Measurements from ENCODE around the gene SLC2A11. TPM values are rescaled to one million over a fixed set of nuclear protein-coding genes. Genes with fewer than 3 reads are reported as not detected.
"Not testable (repeated sequence)": the region's sequence is repeated elsewhere in the genome, so short reads cannot be mapped to it uniquely, and the experiment has no call there.

Gene SLC2A11
- total RNA-seq, 1 donor from 2014 or later = 22.6 TPM

DNA sequence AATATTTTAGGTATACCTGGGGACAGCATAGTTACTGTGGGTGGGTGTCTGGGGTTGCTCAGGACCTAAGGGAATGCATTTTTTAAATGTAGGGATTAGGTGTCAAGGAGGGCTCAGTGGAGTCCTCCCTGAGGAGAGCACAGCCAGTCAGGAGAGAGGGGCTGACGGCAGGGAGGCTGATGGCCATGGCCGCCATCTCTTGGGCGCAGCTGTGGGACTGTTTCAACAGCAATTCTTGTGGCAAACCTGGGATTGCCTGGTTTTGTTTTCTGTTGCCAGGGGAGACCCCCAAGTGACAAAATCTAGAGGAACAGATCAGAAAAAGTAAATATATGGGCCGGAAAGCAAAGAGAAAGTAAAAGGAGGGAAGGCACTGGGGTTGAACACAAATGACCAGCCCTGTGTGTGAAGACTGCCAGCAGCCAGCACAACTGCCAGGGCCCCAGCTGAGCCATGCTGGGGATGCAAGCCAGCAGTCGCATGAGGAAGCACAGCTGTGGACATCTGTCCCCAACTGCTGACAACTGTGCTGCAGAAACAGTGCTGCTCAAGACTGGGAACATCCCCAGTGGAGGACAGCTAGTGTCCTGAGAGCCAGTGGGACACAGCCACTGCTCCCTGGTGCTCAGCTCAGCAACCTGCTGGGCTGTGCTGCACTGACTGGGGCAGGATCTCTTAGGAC, 47.0 kb downstream of the SLC2A11 start:
- Mint-ChIP-seq H3K4me3 (ENCODE audit: unreplicated experiment) (no peak overlapping the region), H3K27me3 (ENCODE audit: unreplicated experiment) (no peaks in the 10 kb centered on the region), H3K36me3 (ENCODE audit: unreplicated experiment) (peaks cover 13% of the 10 kb centered on the region), H3K4me1 (ENCODE audit: unreplicated experiment) (no peaks in the 10 kb centered on the region), H3K27ac (ENCODE audit: unreplicated experiment) (no peak overlapping the region), H3K9me3 (ENCODE audit: unreplicated experiment) (peaks cover 4% of the 10 kb centered on the region)
- no peak for DNase-seq (ENCODE audit: extremely low spot score, unreplicated experiment)
- TF ChIP-seq, protein P1, sequence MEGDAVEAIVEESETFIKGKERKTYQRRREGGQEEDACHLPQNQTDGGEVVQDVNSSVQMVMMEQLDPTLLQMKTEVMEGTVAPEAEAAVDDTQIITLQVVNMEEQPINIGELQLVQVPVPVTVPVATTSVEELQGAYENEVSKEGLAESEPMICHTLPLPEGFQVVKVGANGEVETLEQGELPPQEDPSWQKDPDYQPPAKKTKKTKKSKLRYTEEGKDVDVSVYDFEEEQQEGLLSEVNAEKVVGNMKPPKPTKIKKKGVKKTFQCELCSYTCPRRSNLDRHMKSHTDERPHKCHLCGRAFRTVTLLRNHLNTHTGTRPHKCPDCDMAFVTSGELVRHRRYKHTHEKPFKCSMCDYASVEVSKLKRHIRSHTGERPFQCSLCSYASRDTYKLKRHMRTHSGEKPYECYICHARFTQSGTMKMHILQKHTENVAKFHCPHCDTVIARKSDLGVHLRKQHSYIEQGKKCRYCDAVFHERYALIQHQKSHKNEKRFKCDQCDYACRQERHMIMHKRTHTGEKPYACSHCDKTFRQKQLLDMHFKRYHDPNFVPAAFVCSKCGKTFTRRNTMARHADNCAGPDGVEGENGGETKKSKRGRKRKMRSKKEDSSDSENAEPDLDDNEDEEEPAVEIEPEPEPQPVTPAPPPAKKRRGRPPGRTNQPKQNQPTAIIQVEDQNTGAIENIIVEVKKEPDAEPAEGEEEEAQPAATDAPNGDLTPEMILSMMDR (IDR thresholded peaks at IDR 0.05) = no peak

DNA sequence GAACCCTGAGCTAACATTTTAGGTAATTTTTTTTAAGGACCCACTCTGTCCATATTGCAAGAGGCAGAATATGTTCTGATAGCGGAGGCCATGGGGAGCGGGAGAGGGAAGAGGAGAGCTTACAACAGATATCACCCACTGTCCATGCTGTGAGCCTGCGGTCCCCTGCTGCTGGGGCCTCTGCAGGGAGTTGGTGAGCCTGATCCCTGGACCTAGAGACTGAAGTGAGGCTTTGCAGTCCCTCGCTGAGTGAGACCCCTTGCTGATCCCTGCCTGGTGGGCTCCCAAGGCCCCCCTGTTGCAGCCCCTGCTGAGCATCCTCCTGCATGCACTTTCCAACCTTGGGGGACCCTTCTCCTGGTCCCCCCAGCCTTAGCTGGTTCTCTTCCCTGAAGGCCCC, 49.0 kb downstream of the SLC2A11 start:
- H3K36me3 Mint-ChIP-seq (ENCODE audit: unreplicated experiment) = peaks cover 3% of the 10 kb centered on the region
- DNase-seq (ENCODE audit: extremely low spot score, unreplicated experiment) = no peak
- no peak overlapping the region for H3K4me3 Mint-ChIP-seq (ENCODE audit: unreplicated experiment)
- H3K27ac Mint-ChIP-seq (ENCODE audit: unreplicated experiment) = no peak overlapping the region
- no peaks in the 10 kb centered on the region for H3K9me3 Mint-ChIP-seq (ENCODE audit: unreplicated experiment)
- TF ChIP-seq, protein P1 (IDR thresholded peaks at IDR 0.05) = no peak
- H3K27me3 Mint-ChIP-seq (ENCODE audit: unreplicated experiment) = no peaks in the 10 kb centered on the region
- H3K4me1 Mint-ChIP-seq (ENCODE audit: unreplicated experiment) = no peaks in the 10 kb centered on the region

DNA sequence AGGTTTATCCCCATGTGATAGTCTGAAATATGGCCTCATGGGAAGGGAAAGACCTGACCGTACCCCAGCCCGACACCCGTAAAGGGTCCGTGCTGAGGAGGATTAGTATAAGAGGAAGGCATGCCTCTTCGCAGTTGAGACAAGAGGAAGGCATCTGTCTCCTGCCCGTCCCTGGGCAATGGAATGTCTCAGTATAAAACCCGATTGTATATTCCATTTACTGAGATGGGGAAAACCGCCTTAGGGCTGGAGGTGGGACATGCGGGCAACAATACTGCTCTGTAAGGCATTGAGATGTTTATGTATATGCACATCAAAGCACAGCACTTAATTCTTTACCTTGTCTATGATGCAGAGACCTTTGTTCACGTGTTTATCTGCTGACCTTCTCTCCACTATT, 49.7 kb downstream of the SLC2A11 start:
- H3K27ac Mint-ChIP-seq (ENCODE audit: unreplicated experiment); H3K4me1 Mint-ChIP-seq (ENCODE audit: unreplicated experiment); H3K36me3 Mint-ChIP-seq (ENCODE audit: unreplicated experiment); H3K4me3 Mint-ChIP-seq (ENCODE audit: unreplicated experiment); H3K9me3 Mint-ChIP-seq (ENCODE audit: unreplicated experiment); DNase-seq (ENCODE audit: extremely low spot score, unreplicated experiment); H3K27me3 Mint-ChIP-seq (ENCODE audit: unreplicated experiment): not testable (repeated sequence)

DNA sequence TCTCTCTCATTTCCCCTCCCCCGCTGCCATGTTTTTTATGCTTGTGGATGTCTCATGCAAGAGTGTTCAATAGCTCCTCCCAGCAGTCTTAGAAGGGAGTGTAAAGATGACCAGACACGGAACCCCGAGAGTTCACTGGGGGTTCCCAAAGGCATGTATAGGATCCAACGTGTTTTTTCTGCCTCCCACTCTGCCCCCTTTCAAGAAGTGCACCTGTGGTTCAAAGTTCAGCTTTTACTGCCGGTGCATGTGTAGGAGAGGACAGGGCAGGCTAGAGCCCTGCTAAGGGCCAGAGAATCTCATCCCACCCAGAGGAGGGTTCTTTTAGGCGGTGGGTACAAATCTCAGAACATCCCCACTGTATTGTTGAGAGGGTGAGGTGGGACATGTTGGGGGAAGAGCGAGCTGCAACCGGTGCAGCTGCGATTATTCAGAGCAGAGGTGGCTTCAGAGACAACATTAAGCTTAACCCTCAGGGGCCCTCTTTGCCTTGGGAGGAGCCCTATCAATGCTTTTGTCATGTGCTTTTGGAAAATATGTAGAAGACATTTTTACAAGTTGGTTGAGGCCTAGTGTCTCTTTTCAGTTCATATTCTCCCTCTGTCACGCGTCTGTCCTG, 51.0 kb downstream of the SLC2A11 start:
- Mint-ChIP-seq H3K4me3 (ENCODE audit: unreplicated experiment) (no peak overlapping the region), H3K9me3 (ENCODE audit: unreplicated experiment) (no peaks in the 10 kb centered on the region), H3K4me1 (ENCODE audit: unreplicated experiment) (peaks cover 9% of the 10 kb centered on the region), H3K27ac (ENCODE audit: unreplicated experiment) (no peak overlapping the region), H3K27me3 (ENCODE audit: unreplicated experiment) (no peaks in the 10 kb centered on the region), H3K36me3 (ENCODE audit: unreplicated experiment) (peaks cover 3% of the 10 kb centered on the region)
- DNase-seq (ENCODE audit: extremely low spot score, unreplicated experiment) = no peak
- TF ChIP-seq, protein P1 (IDR thresholded peaks at IDR 0.05) = no peak

DNA sequence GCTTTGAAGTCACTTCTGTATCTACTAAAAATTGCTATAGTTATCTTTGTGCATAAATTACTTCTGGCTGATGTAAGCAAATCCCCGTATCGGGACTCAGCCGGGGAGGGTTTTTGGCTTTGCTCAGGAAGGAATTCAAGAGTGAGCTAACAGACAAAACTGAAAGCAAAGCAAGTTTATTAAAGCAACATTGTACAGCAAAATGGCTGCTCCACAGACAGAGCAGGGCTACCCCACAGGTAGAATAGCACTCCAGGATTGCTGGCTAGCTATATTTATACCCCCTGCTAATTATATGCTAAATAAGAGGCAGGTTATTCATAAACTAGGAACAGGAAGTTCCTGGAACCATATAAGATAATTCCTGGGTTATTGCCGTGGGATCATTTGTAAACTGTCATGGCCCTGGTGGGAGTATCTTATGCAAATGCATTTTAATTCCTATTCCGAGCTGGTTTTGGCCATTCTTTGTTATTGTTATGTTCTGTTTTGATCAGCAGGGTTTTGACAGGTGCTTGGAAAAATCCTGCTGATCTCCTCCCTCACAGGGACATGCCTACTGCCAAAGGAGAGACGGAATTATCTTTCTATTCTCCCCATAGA, 51.7 kb downstream of the SLC2A11 start:
- H3K27ac Mint-ChIP-seq (ENCODE audit: unreplicated experiment) = no peak overlapping the region
- TF ChIP-seq, protein P1 (IDR thresholded peaks at IDR 0.05) = no peak
- no peak overlapping the region for H3K4me3 Mint-ChIP-seq (ENCODE audit: unreplicated experiment)
- H3K36me3 Mint-ChIP-seq (ENCODE audit: unreplicated experiment) = peaks cover 3% of the 10 kb centered on the region
- H3K4me1 Mint-ChIP-seq (ENCODE audit: unreplicated experiment) = peaks cover 11% of the 10 kb centered on the region
- no peak for DNase-seq (ENCODE audit: extremely low spot score, unreplicated experiment)
- H3K9me3 Mint-ChIP-seq (ENCODE audit: unreplicated experiment) = no peaks in the 10 kb centered on the region
- no peaks in the 10 kb centered on the region for H3K27me3 Mint-ChIP-seq (ENCODE audit: unreplicated experiment)
